HepG2 (cell line): ENCODE data around the gene PHTF2. TPM values are rescaled to one million over a fixed set of nuclear protein-coding genes. Genes with fewer than 3 reads are reported as not detected.

ENCODE experiments used
- ATAC-seq: fragments of 200-7000 bp; cut with Tn5 transposase; 3 replicates; pipeline ENCODE4 v1.9.1; 2020; ENCODE audit warnings: mild to moderate bottlenecking, moderate library complexity
- BruUV-seq: library from RNA; stranded (reverse); fragments of 400-500 nt; replicated peaks from 2 replicates; lab custom pipeline; 2021; lab: Mats Ljungman, UMichigan
- CTCF ChIA-PET: fragments of 300-600 bp; formaldehyde crosslinking; extraction: SDS; loops from one replicate; lab custom pipeline; 2021; ENCODE audit warnings: low total read pairs, inconsistent platforms, low intra/inter-chr PET ratio; lab: Yijun Ruan, JAX
- POLR2A ChIA-PET: fragments of 350-600 bp; sonication (Branson Sonifier 250); formaldehyde crosslinking; loops from one replicate; lab custom pipeline; 2020; ENCODE audit warnings: antibody characterized with exemption, inconsistent platforms; lab: Yijun Ruan, JAX
- DNase-seq: peaks from one replicate; pipeline ENCODE4 v3.0.0-alpha.2; 2015; ENCODE audit warnings: low spot score
- FAIRE-seq: peaks from 3 replicates; lab custom pipeline; 2011; peaks lifted over from hg19 to GRCh38; lab: Jason Lieb, UNC
- H2AFZ ChIP-seq: one replicate; pipeline ENCODE4 v1.6.1; 2011; ENCODE audit warnings: low read length, inconsistent platforms
- H3K27ac ChIP-seq: fragments of 300-600 bp; 3 replicates; pipeline ENCODE4 v1.8.0; 2011; ENCODE audit warnings: mixed run types, mild to moderate bottlenecking, mixed read lengths, low read length, inconsistent platforms; ENCODE audit not compliant: insufficient read depth; ENCODE audit errors: extremely low read length
- H3K27me3 ChIP-seq, 2 experiments: fragments of 200-600 bp in 1 of 2; 2 replicates in 1 of 2; 3 replicates in 1 of 2; pipeline versions ENCODE4 v1.6.0 to v1.8.0; 2011; ENCODE audit warnings: low read length in 2 of 2, mild to moderate bottlenecking in 2 of 2, moderate library complexity in 2 of 2, inconsistent platforms in 1 of 2; ENCODE audit not compliant: insufficient read depth in 2 of 2, control insufficient read depth in 1 of 2
- H3K36me3 ChIP-seq, 2 experiments: fragments of 200-600 bp in 1 of 2; replicated peaks in 1 of 2; 2 replicates in 1 of 2; 3 replicates in 1 of 2; pipeline versions ENCODE4 v1.5.1 to v1.8.0; 2011; ENCODE audit warnings: low read length in 2 of 2, inconsistent platforms in 1 of 2; ENCODE audit not compliant: insufficient read depth in 2 of 2, control insufficient read depth in 1 of 2
- H3K4me1 ChIP-seq: 2 replicates; pipeline ENCODE4 v1.5.1; 2012; ENCODE audit warnings: low read length, inconsistent platforms; ENCODE audit not compliant: insufficient read depth
- H3K4me2 ChIP-seq: 2 replicates; pipeline ENCODE4 v1.6.0; 2011; ENCODE audit warnings: low read depth, low read length, inconsistent platforms
- H3K4me3 ChIP-seq, 3 experiments: fragments of 200-600 bp in 1 of 3; sonication (generic), shearing (Covaris generic) in 1 of 3; replicated peaks in 1 of 3; 2 replicates each; pipeline ENCODE4 v1.5.1; 2011 to 2016; ENCODE audit warnings: low read length in 3 of 3, inconsistent platforms in 2 of 3, low read depth in 2 of 3, mild to moderate bottlenecking in 2 of 3, control low read depth in 1 of 3, mixed read lengths in 1 of 3; ENCODE audit not compliant: insufficient read depth in 1 of 3
- H3K79me2 ChIP-seq: one replicate; pipeline ENCODE4 v1.6.1; 2011; ENCODE audit warnings: low read length, inconsistent platforms; ENCODE audit not compliant: insufficient read depth
- H3K9ac ChIP-seq: 2 replicates; pipeline ENCODE4 v1.6.0; 2011; ENCODE audit warnings: mild to moderate bottlenecking, low read depth, low read length, inconsistent platforms; ENCODE audit not compliant: insufficient read depth
- H3K9me3 ChIP-seq: 2 replicates; pipeline ENCODE4 v1.5.1; 2012; ENCODE audit warnings: mild to moderate bottlenecking, low read length
- H4K20me1 ChIP-seq: 2 replicates; pipeline ENCODE4 v1.6.0; 2011; ENCODE audit warnings: inconsistent platforms, mild to moderate bottlenecking, low read length, moderate library complexity; ENCODE audit not compliant: insufficient read depth
- ADNP ChIP-seq: sonication (generic); formaldehyde crosslinking; IDR thresholded peaks from 2 replicates; pipeline ENCODE4 v1.4.0; 2020; ENCODE audit warnings: missing genetic modification reagents
- ATF7-NPFF ChIP-seq: sonication (generic); formaldehyde crosslinking; IDR thresholded peaks from 2 replicates; pipeline ENCODE4 v1.8.1; 2023; ENCODE audit warnings: mild to moderate bottlenecking, low read depth, missing genetic modification reagents, moderate library complexity
- FOSL2 ChIP-seq: sonication (generic); formaldehyde crosslinking; IDR thresholded peaks from 2 replicates; pipeline ENCODE4 v1.4.0; 2020; ENCODE audit warnings: missing genetic modification reagents
- ISX ChIP-seq: sonication (generic); formaldehyde crosslinking; conservative IDR thresholded peaks from 2 replicates; pipeline ENCODE4 v1.5.0; 2020; ENCODE audit warnings: missing genetic modification reagents
- ZNF788 ChIP-seq: sonication (generic); formaldehyde crosslinking; IDR thresholded peaks from 2 replicates; pipeline ENCODE4 v1.5.0; 2020; ENCODE audit warnings: mild to moderate bottlenecking, missing genetic modification reagents, borderline replicate concordance
- ZNF816 ChIP-seq: sonication (generic); formaldehyde crosslinking; IDR thresholded peaks from 2 replicates; pipeline ENCODE4 v1.8.0; 2022; ENCODE audit warnings: missing genetic modification reagents, mild to moderate bottlenecking, borderline replicate concordance
- WGBS: methylation state at CpG from one replicate; pipeline ENCODE4 v1.1.6; 2017; ENCODE audit warnings: low lambda C conversion rate; 5-methylcytosine and 5-hydroxymethylcytosine counted together
- in situ Hi-C: cut with HindIII; loops from 2 replicates; pipeline ENCODE4 v1.10.0; 2017; ENCODE audit warnings: low pct_unique_long_range_greater_than_20kb; ENCODE audit not compliant: extremely low pct_ligation_motif_present
- intact Hi-C: fragments of 100-400 bp; cut with micrococcal nuclease; formaldehyde crosslinking; loops from one replicate; pipeline ENCODE4 v1.10.0; 2022; ENCODE audit not compliant: unreplicated experiment
- polyA plus RNA-seq, 8 experiments: library from polyadenylated mRNA; depleted of rRNA in 3 of 8; stranded (reverse) in 7 of 8; unstranded in 1 of 8; fragments of >200 nt; fragmentation: Illumina TruSeq in 4 of 8; extraction: Trizol in 4 of 8; gene quantifications; 2 replicates each; pipeline versions ENCODE4 v1.2.1 to v1.2.3, GENCODE V29; 2011 to 2016; ENCODE audit warnings: low read depth in 4 of 8, missing spikeins in 1 of 8, mixed read lengths in 1 of 8; ENCODE audit not compliant: insufficient read depth in 1 of 8
- total RNA-seq, 5 experiments: library from RNA; depleted of rRNA; stranded (reverse); fragments of >200 nt; fragmentation: Illumina TruSeq; extraction: Trizol; gene quantifications; 2 replicates each; pipeline ENCODE4 v1.2.3, GENCODE V29; 2016; ENCODE audit warnings: low read depth in 1 of 5
- TF ChIP-seq, protein P1 (sequence below): IDR thresholded peaks from 2 replicates; pipeline ENCODE4 v1.6.1; 2016; ENCODE audit warnings: missing biosample characterization, missing genetic modification reagents, low read depth
- TF ChIP-seq, protein P2 (sequence below): sonication (generic); formaldehyde crosslinking; IDR thresholded peaks from 2 replicates; pipeline ENCODE4 v1.5.0; 2020; ENCODE audit warnings: mild to moderate bottlenecking, missing genetic modification reagents
- TF ChIP-seq, protein P3 (sequence below): sonication (generic); formaldehyde crosslinking; IDR thresholded peaks from 2 replicates; pipeline ENCODE4 v1.5.0; 2020; ENCODE audit warnings: missing genetic modification reagents
- TF ChIP-seq, protein P4 (sequence below): sonication (generic); formaldehyde crosslinking; IDR thresholded peaks from 2 replicates; pipeline ENCODE4 v1.4.0; 2020; ENCODE audit warnings: missing genetic modification reagents

The PHTF2 gene
- total and polyA plus RNA-seq, 2 of the 13 experiments (the other 11 are each of a cell fraction or from before 2014, with no cell fraction given): 7.4 to 10.2 TPM

DNA sequence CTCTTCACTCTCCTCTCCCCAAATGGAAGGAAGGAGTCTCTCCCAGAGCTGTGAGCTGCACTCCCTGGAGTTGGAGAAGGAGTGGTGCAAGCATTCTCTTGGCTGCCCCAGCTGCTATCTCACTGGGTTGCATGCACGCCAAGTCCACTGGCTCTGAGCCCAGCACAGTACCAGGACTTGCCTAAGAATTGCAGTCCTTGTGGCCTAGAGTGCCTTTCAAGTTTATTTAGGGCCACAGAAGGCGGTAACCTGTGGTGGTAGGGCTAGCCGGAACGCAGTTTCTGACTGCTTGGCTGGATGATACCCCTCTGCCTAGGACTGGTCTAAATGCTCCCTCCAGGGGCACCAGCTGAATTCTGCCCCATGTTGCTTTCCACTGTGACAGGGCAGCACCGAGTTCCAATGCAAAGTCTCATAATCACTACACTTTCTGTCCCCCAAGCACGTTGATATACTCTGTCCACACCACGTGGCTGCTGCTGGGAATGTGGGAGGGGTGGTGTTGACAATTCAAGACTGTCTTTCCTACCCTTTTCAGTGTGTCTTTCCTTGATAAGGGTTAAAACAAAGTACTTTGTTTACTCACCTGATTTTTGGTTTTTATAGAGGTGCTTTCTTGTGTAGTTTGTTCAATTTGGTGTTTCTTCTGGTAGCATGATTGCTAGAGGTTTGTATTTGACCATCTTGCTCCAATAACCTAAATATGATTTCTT, 57.0 kb downstream of the PHTF2 start:
- FAIRE-seq: no peak
- POLR2A ChIA-PET: no interaction called here
- Histone ChIP-seq H3K4me2 (no peak overlapping the region), H3K9me3 (no peaks in the 10 kb centered on the region), H3K4me1 (0 out of 2 replicates have a peak, but pooled peaks cover 10% of the 10 kb centered on the region), H3K79me2 (no peaks in the 10 kb centered on the region), H2AFZ (no peak overlapping the region), H3K27ac (no peak overlapping the region), H3K9ac (no peak overlapping the region), H3K4me3 (no peak overlapping the region), H4K20me1 (no peaks in the 10 kb centered on the region), H3K27me3 (no peaks in the 10 kb centered on the region), H3K36me3 (peaks cover 0 to 3% of the 10 kb centered on the region in 2 experiments; a peak in 1 of 5 replicates)
- in situ Hi-C loops: no loop called here
- TF ChIP-seq, protein P1, sequence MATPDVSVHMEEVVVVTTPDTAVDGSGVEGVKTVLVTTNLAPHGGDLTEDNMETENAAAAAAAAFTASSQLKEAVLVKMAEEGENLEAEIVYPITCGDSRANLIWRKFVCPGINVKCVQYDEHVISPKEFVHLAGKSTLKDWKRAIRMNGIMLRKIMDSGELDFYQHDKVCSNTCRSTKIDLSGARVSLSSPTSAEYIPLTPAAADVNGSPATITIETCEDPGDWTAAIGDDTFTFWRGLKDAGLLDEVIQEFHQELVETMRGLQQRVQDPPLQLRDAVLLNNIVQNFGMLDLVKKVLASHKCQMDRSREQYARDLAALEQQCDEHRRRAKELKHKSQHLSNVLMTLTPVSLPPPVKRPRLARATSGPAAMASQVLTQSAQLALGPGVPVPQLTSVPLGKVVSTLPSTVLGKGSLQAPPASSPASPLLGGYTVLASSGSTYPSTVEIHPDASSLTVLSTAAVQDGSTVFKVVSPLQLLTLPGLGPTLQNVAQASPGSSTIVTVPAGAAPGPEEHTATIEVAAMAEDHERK (CRISPR knock-in tag): no peak
- no peak for TF ChIP-seq ISX
- TF ChIP-seq, protein P2, sequence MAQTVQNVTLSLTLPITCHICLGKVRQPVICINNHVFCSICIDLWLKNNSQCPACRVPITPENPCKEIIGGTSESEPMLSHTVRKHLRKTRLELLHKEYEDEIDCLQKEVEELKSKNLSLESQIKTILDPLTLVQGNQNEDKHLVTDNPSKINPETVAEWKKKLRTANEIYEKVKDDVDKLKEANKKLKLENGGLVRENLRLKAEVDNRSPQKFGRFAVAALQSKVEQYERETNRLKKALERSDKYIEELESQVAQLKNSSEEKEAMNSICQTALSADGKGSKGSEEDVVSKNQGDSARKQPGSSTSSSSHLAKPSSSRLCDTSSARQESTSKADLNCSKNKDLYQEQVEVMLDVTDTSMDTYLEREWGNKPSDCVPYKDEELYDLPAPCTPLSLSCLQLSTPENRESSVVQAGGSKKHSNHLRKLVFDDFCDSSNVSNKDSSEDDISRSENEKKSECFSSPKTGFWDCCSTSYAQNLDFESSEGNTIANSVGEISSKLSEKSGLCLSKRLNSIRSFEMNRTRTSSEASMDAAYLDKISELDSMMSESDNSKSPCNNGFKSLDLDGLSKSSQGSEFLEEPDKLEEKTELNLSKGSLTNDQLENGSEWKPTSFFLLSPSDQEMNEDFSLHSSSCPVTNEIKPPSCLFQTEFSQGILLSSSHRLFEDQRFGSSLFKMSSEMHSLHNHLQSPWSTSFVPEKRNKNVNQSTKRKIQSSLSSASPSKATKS (CRISPR knock-in tag): no peak
- no peak for TF ChIP-seq ATF7-NPFF (CRISPR knock-in tag)
- no peak for TF ChIP-seq ZNF788 (CRISPR knock-in tag)
- TF ChIP-seq, protein P3, sequence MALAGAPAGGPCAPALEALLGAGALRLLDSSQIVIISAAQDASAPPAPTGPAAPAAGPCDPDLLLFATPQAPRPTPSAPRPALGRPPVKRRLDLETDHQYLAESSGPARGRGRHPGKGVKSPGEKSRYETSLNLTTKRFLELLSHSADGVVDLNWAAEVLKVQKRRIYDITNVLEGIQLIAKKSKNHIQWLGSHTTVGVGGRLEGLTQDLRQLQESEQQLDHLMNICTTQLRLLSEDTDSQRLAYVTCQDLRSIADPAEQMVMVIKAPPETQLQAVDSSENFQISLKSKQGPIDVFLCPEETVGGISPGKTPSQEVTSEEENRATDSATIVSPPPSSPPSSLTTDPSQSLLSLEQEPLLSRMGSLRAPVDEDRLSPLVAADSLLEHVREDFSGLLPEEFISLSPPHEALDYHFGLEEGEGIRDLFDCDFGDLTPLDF (CRISPR knock-in tag): no peak
- no peak for TF ChIP-seq FOSL2 (CRISPR knock-in tag)
- TF ChIP-seq, protein P4, sequence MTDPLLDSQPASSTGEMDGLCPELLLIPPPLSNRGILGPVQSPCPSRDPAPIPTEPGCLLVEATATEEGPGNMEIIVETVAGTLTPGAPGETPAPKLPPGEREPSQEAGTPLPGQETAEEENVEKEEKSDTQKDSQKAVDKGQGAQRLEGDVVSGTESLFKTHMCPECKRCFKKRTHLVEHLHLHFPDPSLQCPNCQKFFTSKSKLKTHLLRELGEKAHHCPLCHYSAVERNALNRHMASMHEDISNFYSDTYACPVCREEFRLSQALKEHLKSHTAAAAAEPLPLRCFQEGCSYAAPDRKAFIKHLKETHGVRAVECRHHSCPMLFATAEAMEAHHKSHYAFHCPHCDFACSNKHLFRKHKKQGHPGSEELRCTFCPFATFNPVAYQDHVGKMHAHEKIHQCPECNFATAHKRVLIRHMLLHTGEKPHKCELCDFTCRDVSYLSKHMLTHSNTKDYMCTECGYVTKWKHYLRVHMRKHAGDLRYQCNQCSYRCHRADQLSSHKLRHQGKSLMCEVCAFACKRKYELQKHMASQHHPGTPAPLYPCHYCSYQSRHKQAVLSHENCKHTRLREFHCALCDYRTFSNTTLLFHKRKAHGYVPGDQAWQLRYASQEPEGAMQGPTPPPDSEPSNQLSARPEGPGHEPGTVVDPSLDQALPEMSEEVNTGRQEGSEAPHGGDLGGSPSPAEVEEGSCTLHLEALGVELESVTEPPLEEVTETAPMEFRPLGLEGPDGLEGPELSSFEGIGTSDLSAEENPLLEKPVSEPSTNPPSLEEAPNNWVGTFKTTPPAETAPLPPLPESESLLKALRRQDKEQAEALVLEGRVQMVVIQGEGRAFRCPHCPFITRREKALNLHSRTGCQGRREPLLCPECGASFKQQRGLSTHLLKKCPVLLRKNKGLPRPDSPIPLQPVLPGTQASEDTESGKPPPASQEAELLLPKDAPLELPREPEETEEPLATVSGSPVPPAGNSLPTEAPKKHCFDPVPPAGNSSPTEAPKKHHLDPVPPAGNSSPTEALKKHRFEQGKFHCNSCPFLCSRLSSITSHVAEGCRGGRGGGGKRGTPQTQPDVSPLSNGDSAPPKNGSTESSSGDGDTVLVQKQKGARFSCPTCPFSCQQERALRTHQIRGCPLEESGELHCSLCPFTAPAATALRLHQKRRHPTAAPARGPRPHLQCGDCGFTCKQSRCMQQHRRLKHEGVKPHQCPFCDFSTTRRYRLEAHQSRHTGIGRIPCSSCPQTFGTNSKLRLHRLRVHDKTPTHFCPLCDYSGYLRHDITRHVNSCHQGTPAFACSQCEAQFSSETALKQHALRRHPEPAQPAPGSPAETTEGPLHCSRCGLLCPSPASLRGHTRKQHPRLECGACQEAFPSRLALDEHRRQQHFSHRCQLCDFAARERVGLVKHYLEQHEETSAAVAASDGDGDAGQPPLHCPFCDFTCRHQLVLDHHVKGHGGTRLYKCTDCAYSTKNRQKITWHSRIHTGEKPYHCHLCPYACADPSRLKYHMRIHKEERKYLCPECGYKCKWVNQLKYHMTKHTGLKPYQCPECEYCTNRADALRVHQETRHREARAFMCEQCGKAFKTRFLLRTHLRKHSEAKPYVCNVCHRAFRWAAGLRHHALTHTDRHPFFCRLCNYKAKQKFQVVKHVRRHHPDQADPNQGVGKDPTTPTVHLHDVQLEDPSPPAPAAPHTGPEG: no peak
- no peak for TF ChIP-seq ZNF816 (CRISPR knock-in tag)
- no peak for TF ChIP-seq ADNP (CRISPR knock-in tag)
- CTCF ChIA-PET: no interaction called here
- no peak for ATAC-seq
- intact Hi-C loops: no loop called here
- 88% methylated on average over 7 of the region's 7 CpGs for WGBS
- BruUV-seq: no TSS peak
- no peak for DNase-seq
